Mesenchymal stem cell (in vitro differentiated cells and primary cell): ENCODE results near the gene PTPRN2.

Experiments used
- DNase-seq: peaks from one replicate; pipeline ENCODE4 v3.0.0-alpha.2; 2013
- H2AFZ ChIP-seq: one replicate; pipeline ENCODE4 v1.6.1; 2013; ENCODE audit warnings: low read depth, mild to moderate bottlenecking, control low read depth, inconsistent platforms, low read length, moderate library complexity
- H2AK5ac ChIP-seq: 2 replicates; pipeline ENCODE4 v1.6.1; 2013; ENCODE audit warnings: low read length, moderate library complexity, mild to moderate bottlenecking, inconsistent platforms; ENCODE audit not compliant: severe bottlenecking
- H2BK120ac ChIP-seq: one replicate; pipeline ENCODE4 v1.6.1; 2013; ENCODE audit warnings: low read depth, mild to moderate bottlenecking, inconsistent platforms, low read length, moderate library complexity
- H2BK12ac ChIP-seq, 2 experiments: one replicate each; pipeline ENCODE4 v1.6.1; 2013; ENCODE audit warnings: inconsistent platforms in 2 of 2, low read length in 2 of 2, mild to moderate bottlenecking in 2 of 2, moderate library complexity in 2 of 2, control low read depth in 1 of 2
- H2BK15ac ChIP-seq: one replicate; pipeline ENCODE4 v1.6.1; 2013; ENCODE audit warnings: mild to moderate bottlenecking, low read depth, inconsistent platforms; ENCODE audit not compliant: poor library complexity, severe bottlenecking
- H2BK5ac ChIP-seq: 2 replicates; pipeline ENCODE4 v1.6.1; 2013; ENCODE audit warnings: low read depth, mild to moderate bottlenecking, low read length, control low read depth, inconsistent platforms; ENCODE audit not compliant: poor library complexity, severe bottlenecking
- H3K14ac ChIP-seq, 2 experiments: one replicate each; pipeline ENCODE4 v1.6.1; 2013; ENCODE audit warnings: inconsistent platforms in 2 of 2, low read length in 2 of 2, control low read depth in 1 of 2, mild to moderate bottlenecking in 1 of 2, moderate library complexity in 1 of 2
- H3K18ac ChIP-seq, 2 experiments: one replicate each; pipeline ENCODE4 v1.6.1; 2013; ENCODE audit warnings: inconsistent platforms in 2 of 2, low read length in 2 of 2, control low read depth in 1 of 2, low read depth in 1 of 2, mild to moderate bottlenecking in 1 of 2
- H3K23ac ChIP-seq, 2 experiments: one replicate each; pipeline ENCODE4 v1.6.1; 2013; ENCODE audit warnings: inconsistent platforms in 2 of 2, low read length in 2 of 2, mild to moderate bottlenecking in 2 of 2, moderate library complexity in 2 of 2, control low read depth in 1 of 2
- H3K27ac ChIP-seq: 2 replicates; pipeline ENCODE4 v1.5.1; 2013; ENCODE audit warnings: mild to moderate bottlenecking, moderate library complexity, low read length, control low read depth, inconsistent platforms; ENCODE audit not compliant: poor library complexity, severe bottlenecking
- H3K27me3 ChIP-seq, 2 experiments: 2 replicates each; pipeline versions ENCODE4 v1.6.1 to v1.7.0; 2013; ENCODE audit warnings: low read length in 2 of 2, mild to moderate bottlenecking in 2 of 2, moderate library complexity in 2 of 2, control low read depth in 1 of 2, inconsistent platforms in 1 of 2; ENCODE audit not compliant: control insufficient read depth in 1 of 2, insufficient read depth in 1 of 2
- H3K36me3 ChIP-seq, 2 experiments: 2 replicates each; pipeline versions ENCODE4 v1.6.1 to v1.7.0; 2013; ENCODE audit warnings: low read length in 2 of 2, control low read depth in 1 of 2, inconsistent platforms in 1 of 2, low read depth in 1 of 2, mild to moderate bottlenecking in 1 of 2; ENCODE audit not compliant: insufficient read depth in 2 of 2, control insufficient read depth in 1 of 2
- H3K4ac ChIP-seq, 2 experiments: one replicate each; pipeline ENCODE4 v1.6.1; 2013; ENCODE audit warnings: inconsistent platforms in 2 of 2, low read length in 2 of 2, mild to moderate bottlenecking in 2 of 2, moderate library complexity in 2 of 2, control low read depth in 1 of 2, low read depth in 1 of 2
- H3K4me1 ChIP-seq: 2 replicates; pipeline ENCODE4 v1.6.1; 2013; ENCODE audit warnings: low read depth, low read length, control low read depth; ENCODE audit not compliant: control insufficient read depth, insufficient read depth
- H3K4me2 ChIP-seq: 2 replicates; pipeline ENCODE4 v1.6.1; 2013; ENCODE audit warnings: low read length, mild to moderate bottlenecking, inconsistent platforms; ENCODE audit not compliant: poor library complexity, severe bottlenecking
- H3K4me3 ChIP-seq, 2 experiments: 2 replicates each; pipeline versions ENCODE4 v1.5.1 to v1.7.0; 2013; ENCODE audit warnings: low read length in 2 of 2, mild to moderate bottlenecking in 2 of 2, control low read depth in 1 of 2, low read depth in 1 of 2; ENCODE audit not compliant: insufficient read depth in 1 of 2
- H3K79me1 ChIP-seq: replicated peaks from 2 replicates; pipeline ENCODE4 v1.6.1; 2013; ENCODE audit warnings: mild to moderate bottlenecking, control low read depth, low read length, inconsistent platforms; ENCODE audit not compliant: poor library complexity, severe bottlenecking
- H3K9ac ChIP-seq: 2 replicates; pipeline ENCODE4 v1.7.0; 2013; ENCODE audit warnings: mild to moderate bottlenecking, low read length, moderate library complexity
- H3K9me3 ChIP-seq: 2 replicates; pipeline ENCODE4 v1.7.0; 2013; ENCODE audit warnings: mild to moderate bottlenecking, low read length; ENCODE audit not compliant: control insufficient read depth
- H4K8ac ChIP-seq: one replicate; pipeline ENCODE4 v1.6.1; 2013; ENCODE audit warnings: inconsistent platforms, mild to moderate bottlenecking, low read length, moderate library complexity
- H4K91ac ChIP-seq: one replicate; pipeline ENCODE4 v1.6.1; 2013; ENCODE audit warnings: mild to moderate bottlenecking, low read length, inconsistent platforms
- WGBS: methylation state at CpG from one replicate; pipeline ENCODE4 v1.1.7; 2013; ENCODE audit warnings: mixed read lengths; 5-methylcytosine and 5-hydroxymethylcytosine counted together

The PTPRN2 gene

DNA sequence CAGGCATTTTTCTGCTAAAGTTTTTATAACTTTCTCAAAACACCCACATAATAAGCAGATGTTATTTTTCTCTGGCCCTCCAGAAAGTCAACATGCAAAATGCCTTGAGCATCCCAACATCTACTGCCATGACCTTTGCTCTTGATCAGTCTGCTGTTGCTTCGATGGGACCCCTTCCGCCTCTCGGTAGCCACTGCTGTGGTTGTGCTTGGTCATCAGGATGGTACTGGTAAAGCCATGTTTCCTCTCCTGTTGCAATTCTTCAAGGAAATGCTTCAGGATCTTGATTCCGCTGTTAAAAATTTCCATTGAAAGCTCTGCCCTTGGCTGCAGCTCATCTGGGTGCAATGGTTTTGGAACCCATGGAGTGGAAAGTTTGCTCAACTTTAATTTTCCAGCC, 717.8 kb downstream of the PTPRN2 start:
- Histone ChIP-seq H3K9ac (no peak overlapping the region), H2BK12ac (no peak overlapping the region), H3K14ac (no peak overlapping the region), H3K23ac (no peak overlapping the region), H3K4ac (no peak overlapping the region), H2BK5ac (no peak overlapping the region), H3K36me3 (no peaks in the 10 kb centered on the region), H4K8ac (no peak overlapping the region), H2BK120ac (no peak overlapping the region), H2AK5ac (no peak overlapping the region), H3K18ac (no peak overlapping the region), H3K9me3 (no peaks in the 10 kb centered on the region), H3K4me1 (no peaks in the 10 kb centered on the region), H2AFZ (no peak overlapping the region), H3K4me3 (no peak overlapping the region), H3K27me3 (peaks cover 0 to 2% of the 10 kb centered on the region in 2 experiments), H3K27ac (no peak overlapping the region), H3K79me1 (no peaks in the 10 kb centered on the region), H2BK15ac (no peak overlapping the region), H4K91ac (no peak overlapping the region), H3K4me2 (no peak overlapping the region)
- DNase-seq: no peak
- 89% methylated on average over 4 of the region's 4 CpGs for WGBS

DNA sequence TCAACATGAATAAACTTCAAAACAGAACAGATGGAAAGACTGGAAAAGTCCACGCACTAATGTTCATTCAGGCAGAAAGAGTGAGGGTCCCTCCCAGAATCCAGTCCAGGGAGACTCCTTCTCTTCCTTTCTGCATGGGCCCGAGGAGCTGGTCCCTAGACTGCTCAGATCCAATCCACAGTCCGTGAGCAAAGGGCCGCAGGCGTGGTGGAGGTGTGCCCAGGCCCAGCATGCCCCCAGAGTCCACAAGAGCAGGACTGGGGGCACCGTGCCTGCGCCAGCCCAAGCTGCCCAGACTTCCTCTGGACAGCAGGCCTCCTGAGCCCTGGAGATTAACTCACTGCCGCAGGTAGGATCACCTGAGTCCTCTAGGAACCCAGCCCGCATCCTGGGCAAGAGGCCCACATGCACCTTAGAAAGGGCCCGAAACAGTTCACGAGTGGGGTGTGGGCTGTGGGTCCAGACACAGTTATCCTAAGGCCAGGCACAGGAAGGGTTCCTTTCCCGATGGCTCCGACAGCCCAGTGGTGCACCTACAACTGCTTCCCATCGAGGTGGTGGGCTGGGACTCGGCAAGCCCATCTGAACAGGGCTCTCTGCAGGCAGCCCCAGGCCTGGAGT, 719.8 kb downstream of the PTPRN2 start:
- Histone ChIP-seq H4K91ac (no peak overlapping the region), H3K27ac (no peak overlapping the region), H3K9ac (no peak overlapping the region), H2BK15ac (no peak overlapping the region), H3K18ac (no peak overlapping the region), H3K4me3 (no peak overlapping the region), H3K4me2 (no peak overlapping the region), H2AK5ac (no peak overlapping the region), H3K14ac (no peak overlapping the region), H3K36me3 (no peaks in the 10 kb centered on the region), H3K79me1 (no peaks in the 10 kb centered on the region), H2BK5ac (no peak overlapping the region), H3K4me1 (no peaks in the 10 kb centered on the region), H2BK12ac (no peak overlapping the region), H2BK120ac (no peak overlapping the region), H2AFZ (no peak overlapping the region), H3K27me3 (no peaks in the 10 kb centered on the region), H3K23ac (no peak overlapping the region), H4K8ac (no peak overlapping the region), H3K4ac (no peak overlapping the region), H3K9me3 (no peaks in the 10 kb centered on the region)
- 80% methylated on average over 15 of the region's 15 CpGs for WGBS
- no peak for DNase-seq

DNA sequence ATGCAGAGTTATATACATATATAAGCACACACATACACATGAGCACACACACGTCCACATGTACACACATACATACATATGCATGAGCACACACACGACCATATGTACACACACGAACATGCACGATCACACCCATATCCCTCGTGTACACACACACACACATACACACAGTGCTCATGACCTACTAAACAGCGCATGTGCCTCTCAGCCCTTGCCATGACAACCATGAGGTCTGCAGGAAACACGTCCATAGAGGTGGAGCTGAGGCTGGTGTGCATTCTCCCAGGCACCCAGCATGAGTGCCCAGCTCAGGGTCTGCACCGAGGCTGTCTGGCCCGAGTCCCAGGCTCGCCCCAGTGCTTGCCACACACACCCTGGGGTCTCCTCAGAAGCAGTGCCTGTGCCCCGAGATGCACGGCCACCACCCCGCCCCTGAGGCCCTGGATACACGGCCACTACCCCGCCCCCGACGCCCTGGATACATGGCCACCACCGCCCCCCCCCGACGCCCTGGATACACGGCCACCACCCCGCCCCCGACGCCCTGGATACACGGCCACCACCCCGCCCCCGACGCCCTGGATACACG, 721.2 kb downstream of the PTPRN2 start:
- Histone ChIP-seq H3K4me3 (peak overlapping the region in 1 of 2 experiments; percentile 14), H3K27ac (no peak overlapping the region), H2AK5ac (no peak overlapping the region), H2BK5ac (no peak overlapping the region), H3K4me1 (no peaks in the 10 kb centered on the region), H3K9me3 (no peaks in the 10 kb centered on the region), H2BK12ac (no peak overlapping the region), H2AFZ (no peak overlapping the region), H4K8ac (no peak overlapping the region), H3K18ac (no peak overlapping the region), H3K36me3 (no peaks in the 10 kb centered on the region), H2BK120ac (no peak overlapping the region), H3K14ac (no peak overlapping the region), H4K91ac (no peak overlapping the region), H3K23ac (no peak overlapping the region), H2BK15ac (no peak overlapping the region), H3K79me1 (no peaks in the 10 kb centered on the region), H3K27me3 (no peaks in the 10 kb centered on the region), H3K4ac (no peak overlapping the region), H3K9ac (no peak overlapping the region), H3K4me2 (no peak overlapping the region)
- no peak for DNase-seq
- WGBS: 91% methylated on average over 15 of the region's 29 CpGs

DNA sequence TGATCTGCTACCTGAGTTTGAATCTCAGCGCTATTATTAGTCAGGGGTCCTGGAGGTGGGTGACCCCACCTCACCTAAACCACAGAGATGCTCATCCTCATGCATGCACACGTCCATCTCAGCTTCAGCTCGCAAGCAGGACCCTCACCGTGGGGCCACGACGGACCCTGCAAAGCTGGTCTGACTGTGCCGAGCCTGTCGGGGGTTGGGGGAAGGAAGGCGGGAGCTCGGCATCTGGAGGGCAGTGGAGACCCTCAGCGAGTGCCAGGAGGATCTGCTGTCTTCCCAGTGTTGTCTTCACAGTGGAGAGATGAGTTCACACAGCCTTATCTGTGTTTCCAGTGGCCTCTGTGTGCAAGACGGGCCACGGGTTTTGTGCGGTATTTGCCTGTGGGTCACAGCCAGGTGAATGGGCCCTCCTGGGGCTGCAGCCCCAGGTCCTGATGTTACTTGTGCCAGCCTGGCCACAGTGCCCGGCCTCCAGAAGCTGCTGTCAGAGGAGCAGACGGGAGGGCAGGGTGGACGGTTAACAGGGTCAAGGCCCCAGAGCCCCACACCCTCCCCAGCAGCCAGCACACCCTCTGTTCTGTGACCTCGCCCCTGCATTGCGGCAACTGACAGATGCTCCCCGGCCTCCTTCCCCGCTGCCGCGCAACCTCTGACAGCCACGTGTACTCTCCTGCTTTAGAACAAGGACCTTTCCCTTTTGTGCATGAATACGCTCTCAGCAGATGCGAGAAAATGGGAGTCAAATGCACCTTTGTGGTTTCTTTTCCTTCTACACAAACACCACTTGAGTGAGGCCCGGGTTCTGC, 722.1 kb downstream of the PTPRN2 start:
- Histone ChIP-seq H4K91ac (no peak overlapping the region), H2BK12ac (no peak overlapping the region)
- WGBS: 88% methylated on average over 27 of the region's 27 CpGs

More for the DNA sequence above, 722.1 kb downstream of the PTPRN2 start:
- no peak overlapping the region for H3K23ac ChIP-seq
- H3K36me3 ChIP-seq: no peaks in the 10 kb centered on the region
- no peak overlapping the region for H3K4me2 ChIP-seq
- H3K18ac ChIP-seq: no peak overlapping the region
- H3K9me3 ChIP-seq: no peaks in the 10 kb centered on the region
- no peak overlapping the region for H3K9ac ChIP-seq
- H2AK5ac ChIP-seq: no peak overlapping the region
- no peak overlapping the region for H4K8ac ChIP-seq
- no peak overlapping the region for H2BK120ac ChIP-seq
- no peak overlapping the region for H3K27ac ChIP-seq
- no peak overlapping the region for H3K4ac ChIP-seq
- no peaks in the 10 kb centered on the region for H3K4me1 ChIP-seq
- H2AFZ ChIP-seq: no peak overlapping the region
- H2BK5ac ChIP-seq: no peak overlapping the region
- no peak overlapping the region for H3K14ac ChIP-seq
- no peaks in the 10 kb centered on the region for H3K27me3 ChIP-seq
- no peak for DNase-seq
- no peaks in the 10 kb centered on the region for H3K79me1 ChIP-seq
- H2BK15ac ChIP-seq: no peak overlapping the region
- H3K4me3 ChIP-seq: no peak overlapping the region
